Liver (tissue), 9 donors: Measurements from ENCODE around the gene PODNL1. TPM values are rescaled to one million over a fixed set of nuclear protein-coding genes. Genes with fewer than 3 reads are reported as not detected.
"Not testable (repeated sequence)": the region's sequence is repeated elsewhere in the genome, so short reads cannot be mapped to it uniquely, and the experiment has no call there.

Source experiments
- DNase-seq: peaks from one replicate; pipeline ENCODE4 v3.0.0-alpha.2; 2017; ENCODE audit warnings: low spot score
- H3K27ac ChIP-seq, 2 donors: one replicate each; pipeline ENCODE4 v1.7.0; 2013; ENCODE audit warnings: inconsistent platforms in 2 of 2, low read length in 2 of 2, control low read depth in 1 of 2, low read depth in 1 of 2, mild to moderate bottlenecking in 1 of 2
- H3K27me3 ChIP-seq, 4 donors: one replicate each; pipeline versions ENCODE4 v1.6.1 to v1.7.0; 2013; ENCODE audit warnings: low read length in 3 of 4, inconsistent platforms in 1 of 4, mild to moderate bottlenecking in 1 of 4, moderate library complexity in 1 of 4; ENCODE audit not compliant: control insufficient read depth in 4 of 4, insufficient read depth in 4 of 4
- H3K36me3 ChIP-seq, 4 donors: one replicate each; pipeline versions ENCODE4 v1.6.1 to v1.7.0; 2013; ENCODE audit warnings: low read length in 3 of 4, mild to moderate bottlenecking in 3 of 4, low read depth in 1 of 4, moderate library complexity in 1 of 4; ENCODE audit not compliant: control insufficient read depth in 4 of 4, insufficient read depth in 3 of 4
- H3K4me1 ChIP-seq, 4 donors: one replicate each; pipeline versions ENCODE4 v1.6.1 to v1.7.0; 2013; ENCODE audit warnings: low read length in 3 of 4, mild to moderate bottlenecking in 3 of 4, moderate library complexity in 1 of 4; ENCODE audit not compliant: control insufficient read depth in 4 of 4, insufficient read depth in 4 of 4
- H3K4me3 ChIP-seq, 3 donors: one replicate each; pipeline versions ENCODE4 v1.6.1 to v1.7.0; 2013; ENCODE audit warnings: low read length in 3 of 3, control low read depth in 1 of 3, low read depth in 1 of 3, mild to moderate bottlenecking in 1 of 3
- H3K9ac ChIP-seq, 2 donors: one replicate each; pipeline ENCODE4 v1.7.0; 2013; ENCODE audit warnings: low read length in 2 of 2, mild to moderate bottlenecking in 2 of 2, moderate library complexity in 2 of 2, control low read depth in 1 of 2, low read depth in 1 of 2
- H3K9me3 ChIP-seq, 4 donors: one replicate each; pipeline versions ENCODE4 v1.6.1 to v1.7.0; 2013; ENCODE audit warnings: low read length in 3 of 4; ENCODE audit not compliant: control insufficient read depth in 4 of 4
- EGR1 ChIP-seq, 2 donors: IDR thresholded peaks; 2 replicates each; pipeline ENCODE4 v1.6.1; 2016 to 2018; ENCODE audit warnings: antibody characterized with exemption in 2 of 2, low read depth in 2 of 2
- FOXA1 ChIP-seq: IDR thresholded peaks from 2 replicates; pipeline ENCODE4 v1.6.1; 2016; ENCODE audit warnings: antibody characterized with exemption
- FOXA2 ChIP-seq: IDR thresholded peaks from 2 replicates; pipeline ENCODE4 v1.6.1; 2016; ENCODE audit warnings: antibody characterized with exemption
- GABPA ChIP-seq, 2 donors: IDR thresholded peaks in 1 of 2; conservative IDR thresholded peaks in 1 of 2; 2 replicates each; pipeline ENCODE4 v1.6.1; 2016; ENCODE audit warnings: antibody characterized with exemption in 2 of 2, mild to moderate bottlenecking in 1 of 2, moderate library complexity in 1 of 2
- HNF4A ChIP-seq, 2 donors: conservative IDR thresholded peaks; 2 replicates each; pipeline ENCODE4 v1.6.1; 2016; ENCODE audit warnings: antibody characterized with exemption in 2 of 2, mild to moderate bottlenecking in 2 of 2
- HNF4G ChIP-seq: IDR thresholded peaks from 2 replicates; pipeline ENCODE4 v1.6.1; 2016; ENCODE audit warnings: antibody characterized with exemption
- JUND ChIP-seq, 2 donors: IDR thresholded peaks; 2 replicates each; pipeline ENCODE4 v1.6.1; 2016; ENCODE audit warnings: antibody characterized with exemption in 2 of 2
- NR2F2 ChIP-seq: IDR thresholded peaks from 2 replicates; pipeline ENCODE4 v1.6.1; 2016; ENCODE audit warnings: antibody characterized with exemption
- RAD21 ChIP-seq, 2 donors: IDR thresholded peaks; 2 replicates each; pipeline ENCODE4 v1.6.1; 2016; ENCODE audit warnings: antibody characterized with exemption in 2 of 2, mild to moderate bottlenecking in 2 of 2
- RXRA ChIP-seq, 2 donors: IDR thresholded peaks; 2 replicates each; pipeline ENCODE4 v1.6.1; 2017 to 2018; ENCODE audit warnings: antibody characterized with exemption in 2 of 2, mild to moderate bottlenecking in 1 of 2
- SP1 ChIP-seq: IDR thresholded peaks from 2 replicates; pipeline ENCODE4 v1.6.1; 2018; ENCODE audit warnings: antibody characterized with exemption, mild to moderate bottlenecking
- TAF1 ChIP-seq: conservative IDR thresholded peaks from 2 replicates; pipeline ENCODE4 v1.6.1; 2016; ENCODE audit warnings: antibody characterized with exemption, mild to moderate bottlenecking
- YY1 ChIP-seq: IDR thresholded peaks from 2 replicates; pipeline ENCODE4 v1.6.1; 2016; ENCODE audit warnings: antibody characterized with exemption, mild to moderate bottlenecking
- WGBS: extraction: QIAGEN DNeasy Blood & Tissue Kit; methylation state at CpG from one replicate; pipeline ENCODE4 v1.1.7; 2013; 5-methylcytosine and 5-hydroxymethylcytosine counted together
- polyA plus RNA-seq, 2 donors: library from polyadenylated mRNA; stranded (reverse) in 1 of 2; unstranded in 1 of 2; fragments of 200-250 nt in 1 of 2; fragments of >200 nt in 1 of 2; fragmentation: Nextera tagmentation in 1 of 2; extraction: Ambion mirVana in 1 of 2; gene quantifications; one replicate each; pipeline versions ENCODE4 v1.2.1 to v1.2.3, GENCODE V29; 2013 to 2015
- total RNA-seq, 2 donors: library from RNA; depleted of rRNA; stranded (reverse); fragments of >200 nt; gene quantifications; one replicate each; pipeline ENCODE4 v1.2.3, GENCODE V29; 2014
- TF ChIP-seq, protein P1 (sequence below): IDR thresholded peaks from 2 replicates; pipeline ENCODE4 v1.6.1; 2016; ENCODE audit warnings: antibody characterized with exemption, mild to moderate bottlenecking
- TF ChIP-seq, protein P2 (sequence below): IDR thresholded peaks from 2 replicates; pipeline ENCODE4 v1.6.1; 2016; ENCODE audit warnings: antibody characterized with exemption
- TF ChIP-seq, protein P3 (sequence below): fragments of 150-350 bp; IDR thresholded peaks from 2 replicates; pipeline ENCODE4 v1.5.1; 2017; ENCODE audit warnings: improper control_type of control experiment, low read depth, low read length; ENCODE audit not compliant: missing input control
- TF ChIP-seq, protein P4 (sequence below): IDR thresholded peaks from 2 replicates; pipeline ENCODE4 v1.6.1; 2016; ENCODE audit warnings: antibody characterized with exemption
- TF ChIP-seq, protein P5 (sequence below): IDR thresholded peaks from 2 replicates; pipeline ENCODE4 v1.6.1; 2016; ENCODE audit warnings: antibody characterized with exemption
- donor health status: healthy.
- donor health status: healthy.
- donor health status: healthy.
- donor health status: healthy.
- donor health status: healthy.

The PODNL1 gene
- total and polyA plus RNA-seq, 4 donors = 0.30 TPM; not detected in 3

DNA sequence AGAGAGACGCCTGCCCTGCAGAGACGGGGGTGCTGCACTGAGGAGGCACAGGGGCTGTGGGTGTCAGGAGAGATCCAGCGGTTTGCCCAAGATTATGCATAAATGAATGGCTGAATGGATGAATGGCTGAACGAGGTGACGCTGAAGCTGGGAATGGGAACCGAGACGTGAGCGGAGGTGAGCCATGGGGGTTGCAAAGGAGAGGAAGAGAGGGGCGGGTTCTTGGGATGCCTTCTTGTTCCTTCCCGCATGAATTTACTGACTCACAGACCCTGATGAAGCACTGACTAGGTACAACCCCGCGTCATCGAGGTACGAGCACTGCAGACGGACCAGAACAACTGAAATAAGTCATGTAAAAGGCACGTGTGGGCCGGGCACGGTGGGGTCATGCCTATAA is 30.8 kb upstream of the PODNL1 start:
- no peaks in the 10 kb centered on the region for H3K9me3 ChIP-seq
- no peak for DNase-seq
- WGBS = 96% methylated on average over 18 of the region's 18 CpGs
- H3K36me3 ChIP-seq = peaks cover 26 to 75% (median 31%) of the 10 kb centered on the region in 4 donors
- no peak overlapping the region for H3K4me3 ChIP-seq
- no peaks in the 10 kb centered on the region for H3K4me1 ChIP-seq
- H3K27ac ChIP-seq = no peak overlapping the region
- TF ChIP-seq RAD21 (IDR thresholded peaks at IDR 0.05) = no peak
- no peak for TF ChIP-seq SP1
- TF ChIP-seq, protein P1, sequence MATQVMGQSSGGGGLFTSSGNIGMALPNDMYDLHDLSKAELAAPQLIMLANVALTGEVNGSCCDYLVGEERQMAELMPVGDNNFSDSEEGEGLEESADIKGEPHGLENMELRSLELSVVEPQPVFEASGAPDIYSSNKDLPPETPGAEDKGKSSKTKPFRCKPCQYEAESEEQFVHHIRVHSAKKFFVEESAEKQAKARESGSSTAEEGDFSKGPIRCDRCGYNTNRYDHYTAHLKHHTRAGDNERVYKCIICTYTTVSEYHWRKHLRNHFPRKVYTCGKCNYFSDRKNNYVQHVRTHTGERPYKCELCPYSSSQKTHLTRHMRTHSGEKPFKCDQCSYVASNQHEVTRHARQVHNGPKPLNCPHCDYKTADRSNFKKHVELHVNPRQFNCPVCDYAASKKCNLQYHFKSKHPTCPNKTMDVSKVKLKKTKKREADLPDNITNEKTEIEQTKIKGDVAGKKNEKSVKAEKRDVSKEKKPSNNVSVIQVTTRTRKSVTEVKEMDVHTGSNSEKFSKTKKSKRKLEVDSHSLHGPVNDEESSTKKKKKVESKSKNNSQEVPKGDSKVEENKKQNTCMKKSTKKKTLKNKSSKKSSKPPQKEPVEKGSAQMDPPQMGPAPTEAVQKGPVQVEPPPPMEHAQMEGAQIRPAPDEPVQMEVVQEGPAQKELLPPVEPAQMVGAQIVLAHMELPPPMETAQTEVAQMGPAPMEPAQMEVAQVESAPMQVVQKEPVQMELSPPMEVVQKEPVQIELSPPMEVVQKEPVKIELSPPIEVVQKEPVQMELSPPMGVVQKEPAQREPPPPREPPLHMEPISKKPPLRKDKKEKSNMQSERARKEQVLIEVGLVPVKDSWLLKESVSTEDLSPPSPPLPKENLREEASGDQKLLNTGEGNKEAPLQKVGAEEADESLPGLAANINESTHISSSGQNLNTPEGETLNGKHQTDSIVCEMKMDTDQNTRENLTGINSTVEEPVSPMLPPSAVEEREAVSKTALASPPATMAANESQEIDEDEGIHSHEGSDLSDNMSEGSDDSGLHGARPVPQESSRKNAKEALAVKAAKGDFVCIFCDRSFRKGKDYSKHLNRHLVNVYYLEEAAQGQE = no peak
- TF ChIP-seq HNF4G = no peak
- H3K9ac ChIP-seq = no peak overlapping the region
- no peaks in the 10 kb centered on the region for H3K27me3 ChIP-seq

DNA sequence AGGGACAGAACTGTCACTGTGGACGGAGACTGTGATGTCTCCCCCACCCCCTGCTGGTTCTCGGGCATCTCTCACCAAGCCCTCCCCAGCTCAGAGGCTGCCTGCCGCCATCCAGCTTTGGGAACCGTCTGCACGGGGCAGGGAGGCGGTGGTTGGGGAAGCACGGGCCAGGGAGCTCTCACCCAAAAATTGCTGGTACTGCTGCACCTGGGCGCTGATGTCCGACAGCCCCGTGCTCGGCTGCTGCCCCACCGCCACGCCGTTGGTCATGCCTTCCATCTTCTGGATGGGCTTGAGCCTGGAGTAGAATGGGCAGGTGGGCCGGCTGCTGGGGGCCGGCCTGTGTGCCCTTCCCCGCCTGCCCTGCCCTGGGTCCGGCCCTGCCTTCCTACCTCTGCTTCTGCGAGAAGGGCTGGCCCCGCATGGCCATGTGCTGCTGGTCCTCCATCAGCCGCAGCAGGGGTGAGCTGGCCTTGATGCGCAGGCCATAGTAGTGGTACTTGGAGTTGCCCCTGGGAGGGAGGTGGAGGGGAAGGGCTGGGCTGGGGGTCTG is 30.2 kb upstream of the PODNL1 start:
- no peak for DNase-seq
- H3K27me3 ChIP-seq = no peaks in the 10 kb centered on the region
- WGBS = 97% methylated on average over 22 of the region's 22 CpGs
- no peak overlapping the region for H3K27ac ChIP-seq
- TF ChIP-seq JUND (IDR thresholded peaks at IDR 0.05) = no peak
- TF ChIP-seq, protein P2, sequence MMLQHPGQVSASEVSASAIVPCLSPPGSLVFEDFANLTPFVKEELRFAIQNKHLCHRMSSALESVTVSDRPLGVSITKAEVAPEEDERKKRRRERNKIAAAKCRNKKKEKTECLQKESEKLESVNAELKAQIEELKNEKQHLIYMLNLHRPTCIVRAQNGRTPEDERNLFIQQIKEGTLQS = no peak
- TF ChIP-seq, protein P3, sequence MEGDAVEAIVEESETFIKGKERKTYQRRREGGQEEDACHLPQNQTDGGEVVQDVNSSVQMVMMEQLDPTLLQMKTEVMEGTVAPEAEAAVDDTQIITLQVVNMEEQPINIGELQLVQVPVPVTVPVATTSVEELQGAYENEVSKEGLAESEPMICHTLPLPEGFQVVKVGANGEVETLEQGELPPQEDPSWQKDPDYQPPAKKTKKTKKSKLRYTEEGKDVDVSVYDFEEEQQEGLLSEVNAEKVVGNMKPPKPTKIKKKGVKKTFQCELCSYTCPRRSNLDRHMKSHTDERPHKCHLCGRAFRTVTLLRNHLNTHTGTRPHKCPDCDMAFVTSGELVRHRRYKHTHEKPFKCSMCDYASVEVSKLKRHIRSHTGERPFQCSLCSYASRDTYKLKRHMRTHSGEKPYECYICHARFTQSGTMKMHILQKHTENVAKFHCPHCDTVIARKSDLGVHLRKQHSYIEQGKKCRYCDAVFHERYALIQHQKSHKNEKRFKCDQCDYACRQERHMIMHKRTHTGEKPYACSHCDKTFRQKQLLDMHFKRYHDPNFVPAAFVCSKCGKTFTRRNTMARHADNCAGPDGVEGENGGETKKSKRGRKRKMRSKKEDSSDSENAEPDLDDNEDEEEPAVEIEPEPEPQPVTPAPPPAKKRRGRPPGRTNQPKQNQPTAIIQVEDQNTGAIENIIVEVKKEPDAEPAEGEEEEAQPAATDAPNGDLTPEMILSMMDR = no peak
- no peak for TF ChIP-seq RAD21 (IDR thresholded peaks at IDR 0.05)
- TF ChIP-seq NR2F2 = no peak
- TF ChIP-seq FOXA1 = no peak
- no peak for TF ChIP-seq YY1
- no peak for TF ChIP-seq GABPA (IDR thresholded peaks at IDR 0.05 in 1 of 2, conservative IDR thresholded peaks at IDR 0.05 in 1 of 2)
- TF ChIP-seq HNF4G = no peak
- TF ChIP-seq HNF4A (conservative IDR thresholded peaks at IDR 0.05) = no peak
- TF ChIP-seq, protein P1 = no peak
- TF ChIP-seq SP1 = no peak
- TF ChIP-seq EGR1 (IDR thresholded peaks at IDR 0.05; ENCODE audit: low read depth in 2 of 2) = no peak
- TF ChIP-seq, protein P4, sequence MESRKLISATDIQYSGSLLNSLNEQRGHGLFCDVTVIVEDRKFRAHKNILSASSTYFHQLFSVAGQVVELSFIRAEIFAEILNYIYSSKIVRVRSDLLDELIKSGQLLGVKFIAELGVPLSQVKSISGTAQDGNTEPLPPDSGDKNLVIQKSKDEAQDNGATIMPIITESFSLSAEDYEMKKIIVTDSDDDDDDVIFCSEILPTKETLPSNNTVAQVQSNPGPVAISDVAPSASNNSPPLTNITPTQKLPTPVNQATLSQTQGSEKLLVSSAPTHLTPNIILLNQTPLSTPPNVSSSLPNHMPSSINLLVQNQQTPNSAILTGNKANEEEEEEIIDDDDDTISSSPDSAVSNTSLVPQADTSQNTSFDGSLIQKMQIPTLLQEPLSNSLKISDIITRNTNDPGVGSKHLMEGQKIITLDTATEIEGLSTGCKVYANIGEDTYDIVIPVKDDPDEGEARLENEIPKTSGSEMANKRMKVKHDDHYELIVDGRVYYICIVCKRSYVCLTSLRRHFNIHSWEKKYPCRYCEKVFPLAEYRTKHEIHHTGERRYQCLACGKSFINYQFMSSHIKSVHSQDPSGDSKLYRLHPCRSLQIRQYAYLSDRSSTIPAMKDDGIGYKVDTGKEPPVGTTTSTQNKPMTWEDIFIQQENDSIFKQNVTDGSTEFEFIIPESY = no peak
- TF ChIP-seq RXRA (IDR thresholded peaks at IDR 0.05) = no peak
- no peak for TF ChIP-seq FOXA2
- no peak for TF ChIP-seq TAF1
- TF ChIP-seq, protein P5, sequence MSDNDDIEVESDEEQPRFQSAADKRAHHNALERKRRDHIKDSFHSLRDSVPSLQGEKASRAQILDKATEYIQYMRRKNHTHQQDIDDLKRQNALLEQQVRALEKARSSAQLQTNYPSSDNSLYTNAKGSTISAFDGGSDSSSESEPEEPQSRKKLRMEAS = no peak
- H3K36me3 ChIP-seq = peaks cover 29 to 74% (median 32%) of the 10 kb centered on the region in 4 donors
- H3K4me3 ChIP-seq = no peak overlapping the region
- no peaks in the 10 kb centered on the region for H3K4me1 ChIP-seq
- no peak overlapping the region for H3K9ac ChIP-seq
- H3K9me3 ChIP-seq = no peaks in the 10 kb centered on the region

DNA sequence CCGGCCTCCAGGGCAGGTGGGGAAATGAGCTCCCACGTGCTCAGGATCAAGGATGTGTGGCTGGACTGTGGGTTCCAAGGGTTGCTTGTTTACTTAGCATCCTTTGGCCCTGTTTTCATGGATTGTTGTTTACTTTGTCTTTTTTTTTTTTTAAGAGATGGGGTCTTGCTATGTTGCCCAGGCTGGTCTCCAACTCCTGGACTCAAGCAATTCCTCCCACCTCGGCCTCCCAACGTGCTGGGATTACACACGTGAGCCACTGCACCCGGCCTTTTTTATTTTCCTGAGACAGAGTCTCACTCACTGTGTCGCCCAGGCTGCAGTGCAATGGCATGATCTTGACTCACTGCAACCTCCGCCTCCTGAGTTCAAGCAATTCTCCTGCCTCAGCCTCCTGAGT is 29.0 kb upstream of the PODNL1 start:
- not testable (repeated sequence) for H3K9me3 ChIP-seq, H3K9ac ChIP-seq, H3K27me3 ChIP-seq, H3K27ac ChIP-seq, DNase-seq, H3K4me1 ChIP-seq, H3K4me3 ChIP-seq
- 94% methylated on average over 8 of the region's 8 CpGs for WGBS
- peaks cover 28 to 68% (median 31%) of the 10 kb centered on the region in 4 donors for H3K36me3 ChIP-seq
